Occipital lobe (tissue), 2 donors: Measurements from ENCODE around the gene CPED1. TPM values are rescaled to one million over a fixed set of nuclear protein-coding genes. Genes with fewer than 3 reads are reported as not detected.
"Not testable (repeated sequence)": the region's sequence is repeated elsewhere in the genome, so short reads cannot be mapped to it uniquely, and the experiment has no call there.

ENCODE experiments used
- DNase-seq: peaks from one replicate; lab custom pipeline; 2025; lab: John Stamatoyannopoulos, UW
- total RNA-seq: library from RNA; depleted of rRNA; stranded (reverse); fragments of >200 nt; gene quantifications from one replicate; pipeline ENCODE4 v1.2.3, GENCODE V29; 2014

CPED1 gene
- total RNA-seq, 1 donor from 2014 or later, result 3.9 TPM

- no peak for DNase-seq
Observed at GRCh38 chr7:121084748-121085336, 96.3 kb downstream of the CPED1 start.

GRCh38 chr7:121085922-121086321 is 97.4 kb downstream of the CPED1 start:
- no peak for DNase-seq

- no peak for DNase-seq
Observed at GRCh38 chr7:121088870-121089269, 100.4 kb downstream of the CPED1 start.

DNA sequence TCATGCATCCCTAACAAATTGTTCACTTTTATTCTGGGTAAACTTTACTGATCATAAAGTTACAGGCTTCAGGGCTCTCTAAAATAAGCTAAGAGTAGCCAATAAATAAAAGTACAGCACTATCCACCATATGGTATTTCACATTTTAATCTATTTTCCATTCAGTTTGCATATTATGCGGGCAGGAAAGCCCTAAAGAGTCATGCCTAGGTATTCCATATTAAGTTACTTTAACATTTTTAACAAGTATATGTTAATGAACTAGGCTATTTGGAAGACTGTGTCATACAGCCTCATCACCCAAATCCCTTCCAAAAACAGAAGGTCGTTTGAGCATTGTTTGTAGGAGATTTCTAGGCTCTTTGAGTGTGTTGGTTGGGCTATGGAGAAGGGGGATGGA is 106.3 kb downstream of the CPED1 start:
- DNase-seq, result no peak

DNA sequence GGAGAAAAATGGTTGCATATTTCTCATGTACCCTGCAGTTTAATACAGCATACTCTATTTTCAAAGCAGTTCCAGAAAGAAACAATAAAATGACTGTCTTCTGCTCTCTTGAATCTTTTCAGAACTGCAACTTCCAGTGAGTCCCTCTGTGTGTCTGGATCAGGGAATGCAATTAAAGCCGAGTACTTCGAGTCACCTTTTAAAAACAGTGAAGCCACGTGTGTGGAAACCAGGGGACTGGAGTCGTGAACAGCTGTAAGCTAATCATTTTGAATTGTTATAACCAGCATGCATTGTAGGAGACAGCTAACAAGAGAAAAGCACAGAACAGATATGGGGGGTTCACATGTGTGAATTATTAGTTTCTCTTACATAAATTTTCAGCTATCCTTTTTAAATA is 109.1 kb downstream of the CPED1 start:
- DNase-seq, result no peak

- DNase-seq, result no peak
Observed at GRCh38 chr7:121099572-121099971, 111.1 kb downstream of the CPED1 start.

- no peak for DNase-seq
Observed at GRCh38 chr7:121101083-121101482, 112.6 kb downstream of the CPED1 start.

DNA sequence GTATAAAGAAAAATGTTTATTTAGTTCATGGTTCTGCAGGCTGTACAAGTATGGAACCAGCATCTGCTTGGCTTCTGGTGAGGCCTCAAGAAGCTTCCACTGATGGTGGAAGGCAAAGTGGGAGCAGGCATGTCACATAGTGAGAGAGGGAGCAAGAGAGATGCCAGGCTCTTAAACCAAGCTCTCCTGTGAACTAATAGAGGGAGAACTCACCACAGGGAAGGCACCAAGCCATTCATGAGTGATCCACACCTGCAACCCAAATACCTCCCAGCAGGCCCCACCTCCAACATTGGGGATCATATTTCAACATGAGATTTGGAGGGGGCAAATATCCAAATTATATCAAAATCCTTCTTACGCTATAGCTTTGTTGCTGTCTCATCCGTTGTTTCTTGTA is 113.1 kb downstream of the CPED1 start:
- DNase-seq, result no peak

DNA sequence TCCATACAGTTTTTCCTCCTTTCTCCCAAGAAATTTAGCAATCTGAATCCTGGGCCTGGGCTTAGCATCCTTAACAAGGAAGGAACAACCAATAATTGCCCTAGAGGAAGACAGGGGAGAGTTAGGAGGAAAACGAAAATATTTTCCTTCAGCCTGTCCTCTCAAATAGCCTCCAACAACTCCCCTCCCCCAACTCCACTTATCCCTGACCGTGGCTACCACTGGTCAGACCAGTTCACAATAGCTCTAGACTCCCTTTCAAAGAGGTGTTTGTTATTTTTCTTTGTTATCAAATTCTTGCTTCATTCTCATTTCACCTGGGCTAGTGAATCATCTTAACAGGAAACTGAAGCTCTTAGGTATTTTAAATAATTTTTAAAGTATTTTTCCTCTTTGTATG is 114.1 kb downstream of the CPED1 start:
- DNase-seq, result no peak

- no peak for DNase-seq
Observed at GRCh38 chr7:121103086-121103485, 114.6 kb downstream of the CPED1 start.

DNA sequence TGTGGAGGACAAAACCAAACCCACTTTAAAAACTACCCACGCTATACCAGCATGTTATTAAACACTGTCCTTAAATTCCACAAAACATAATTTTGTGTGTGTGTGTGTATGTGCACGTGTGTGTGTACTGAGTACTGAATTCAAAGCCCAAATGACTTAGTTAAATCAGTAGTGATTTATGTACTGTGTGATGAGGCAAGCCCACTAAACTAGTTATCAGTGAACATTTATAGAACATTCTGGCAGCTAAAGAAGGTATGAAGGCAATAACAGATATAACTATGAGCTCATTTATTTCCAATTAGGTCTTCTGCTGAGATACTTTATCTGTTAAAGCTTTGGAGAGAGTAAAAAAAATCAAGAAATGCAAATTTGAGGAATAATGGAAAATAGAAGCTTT is 115.1 kb downstream of the CPED1 start:
- no peak for DNase-seq

- no peak for DNase-seq
Observed at GRCh38 chr7:121105262-121105661, 116.8 kb downstream of the CPED1 start.

DNA sequence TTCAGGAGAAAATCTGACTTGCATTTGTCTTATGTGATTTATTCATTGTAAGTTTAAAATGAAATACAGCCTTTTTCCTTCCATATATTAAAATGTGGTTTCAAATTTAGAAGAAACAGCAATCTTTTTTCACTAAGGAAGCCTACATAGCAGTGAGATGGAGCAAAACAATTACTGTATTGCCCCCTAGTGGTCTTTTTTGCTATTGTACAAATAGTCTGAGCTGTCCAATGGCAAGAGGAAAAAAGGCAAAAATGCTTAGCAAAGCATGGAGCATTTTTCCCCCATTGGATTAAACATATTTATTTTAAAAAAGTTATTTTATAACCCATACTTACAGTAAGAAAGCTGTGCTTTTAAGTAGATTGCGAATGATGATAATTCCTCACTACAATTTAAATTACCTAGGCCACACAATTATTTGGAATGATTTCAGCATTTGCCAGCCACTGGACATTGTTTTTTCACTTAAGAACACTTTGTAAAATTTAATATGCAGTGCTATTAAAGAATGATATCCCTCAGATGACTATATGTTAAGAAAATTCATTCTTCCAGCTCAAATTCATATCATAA is 119.5 kb downstream of the CPED1 start:
- DNase-seq, result no peak

DNA sequence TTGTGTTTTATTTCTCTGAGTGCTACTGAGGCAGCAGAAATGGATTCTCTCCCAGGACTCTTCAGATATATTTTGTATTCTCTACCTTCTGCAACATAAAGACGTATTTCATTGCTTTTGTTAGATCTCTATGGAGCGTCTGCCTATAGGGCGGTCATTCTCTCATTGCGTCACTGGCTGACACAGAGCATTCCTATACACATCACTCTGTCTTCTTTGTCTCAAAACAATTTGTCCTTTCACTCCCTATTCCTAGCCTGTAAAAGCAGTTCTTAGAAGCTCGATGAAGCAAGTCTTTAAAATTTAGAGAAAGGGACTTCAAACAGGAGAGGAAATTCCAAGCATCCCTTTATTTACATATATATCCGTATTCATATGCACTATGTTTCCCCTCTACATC is 120.6 kb downstream of the CPED1 start:
- no peak for DNase-seq

DNA sequence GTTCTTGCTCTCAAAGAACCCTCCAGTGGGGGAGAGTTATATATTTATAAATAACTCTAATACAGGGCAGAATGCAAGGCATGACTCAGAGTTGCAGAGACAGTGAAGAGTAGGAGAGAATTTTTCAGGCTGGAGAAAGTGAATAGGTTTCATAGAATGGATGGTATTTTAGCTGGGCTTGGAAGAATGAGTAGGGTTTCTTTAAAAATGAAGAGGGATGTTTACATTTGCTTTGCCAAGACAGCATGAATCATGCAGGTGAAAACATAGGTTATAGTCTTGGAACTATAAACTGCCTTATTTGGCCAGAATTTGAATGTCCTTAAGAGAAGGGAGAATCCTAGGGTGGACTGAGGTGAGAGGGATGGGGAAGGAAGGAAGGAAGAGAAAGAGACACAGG is 124.8 kb downstream of the CPED1 start:
- no peak for DNase-seq

- no peak for DNase-seq
Observed at GRCh38 chr7:121116396-121116795, 127.9 kb downstream of the CPED1 start.

GRCh38 chr7:121119047-121119446 is 130.5 kb downstream of the CPED1 start:
- no peak for DNase-seq

GRCh38 chr7:121123032-121123431 is 134.5 kb downstream of the CPED1 start:
- DNase-seq, result no peak

GRCh38 chr7:121125454-121125853 is 136.9 kb downstream of the CPED1 start:
- not testable (repeated sequence) for DNase-seq

GRCh38 chr7:121126201-121126600 is 137.7 kb downstream of the CPED1 start:
- DNase-seq, result no peak

DNA sequence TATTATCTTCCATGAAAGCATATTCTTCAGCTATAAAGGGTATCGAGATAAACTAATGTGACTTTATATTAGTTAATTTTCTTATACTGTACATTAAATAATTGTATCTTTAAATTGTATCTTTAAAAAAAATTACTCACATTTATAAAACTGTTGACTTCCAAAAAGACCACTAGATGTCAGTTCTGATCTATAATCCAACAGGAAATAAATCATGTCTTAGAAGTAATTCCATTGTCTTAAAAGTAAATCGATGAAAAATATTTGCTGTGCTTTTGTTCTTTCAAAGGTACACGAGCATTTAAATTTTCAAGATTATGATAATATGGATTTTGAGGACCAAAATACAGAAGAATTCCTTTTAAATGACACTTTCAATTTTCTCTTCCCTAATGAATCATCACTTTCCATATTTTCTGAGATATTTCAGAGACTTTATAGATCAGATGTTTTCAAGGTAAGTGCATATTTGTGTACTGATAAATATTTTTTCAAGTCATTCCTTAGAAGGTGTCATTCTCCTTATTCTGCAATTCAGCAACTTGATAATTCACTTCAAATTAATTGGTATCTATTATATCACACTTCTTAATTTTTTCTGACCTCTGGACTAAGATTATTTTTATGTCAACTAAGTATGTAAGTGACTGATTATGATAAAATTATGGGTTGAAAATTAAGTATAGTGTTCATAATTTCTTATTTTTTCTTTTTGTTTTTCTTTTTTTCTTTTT is 138.5 kb downstream of the CPED1 start:
- no peak for DNase-seq

- DNase-seq, result no peak
Observed at GRCh38 chr7:121132940-121133339, 144.4 kb downstream of the CPED1 start.

DNA sequence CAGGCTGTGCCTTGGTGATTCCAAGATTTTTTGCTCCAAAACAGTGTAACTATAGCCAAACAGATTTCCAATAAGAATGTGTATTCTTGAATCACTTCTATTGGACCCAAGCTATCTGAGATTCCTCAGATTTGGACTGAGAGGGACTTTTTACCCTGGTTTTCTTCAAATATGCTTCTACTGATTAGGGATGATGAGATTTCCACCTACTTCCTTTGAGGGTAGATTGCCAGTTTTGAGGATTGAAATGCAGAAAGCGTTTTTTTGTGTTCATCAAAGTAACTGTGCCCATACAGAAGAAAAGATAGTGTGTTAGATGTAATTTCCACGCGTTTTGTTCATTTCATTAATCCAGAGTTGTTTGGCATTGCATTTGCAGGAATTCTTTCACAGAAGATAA is 144.9 kb downstream of the CPED1 start:
- DNase-seq, result no peak
